Skeletal muscle tissue (tissue), 4 donors: Measurements from ENCODE around the gene ITGA3. TPM values are rescaled to one million over a fixed set of nuclear protein-coding genes. Genes with fewer than 3 reads are reported as not detected.
"Not testable (repeated sequence)": the region's sequence is repeated elsewhere in the genome, so short reads cannot be mapped to it uniquely, and the experiment has no call there.

Source experiments
- H3K27ac ChIP-seq: one replicate; pipeline ENCODE4 v1.7.0; 2013; ENCODE audit warnings: mild to moderate bottlenecking, low read depth, low read length, inconsistent platforms
- H3K27me3 ChIP-seq, 3 donors: one replicate each; pipeline ENCODE4 v1.7.0; 2013; ENCODE audit warnings: low read length in 3 of 3; ENCODE audit not compliant: control insufficient read depth in 3 of 3, insufficient read depth in 3 of 3
- H3K36me3 ChIP-seq, 3 donors: one replicate each; pipeline ENCODE4 v1.7.0; 2013; ENCODE audit warnings: low read length in 3 of 3; ENCODE audit not compliant: control insufficient read depth in 3 of 3, insufficient read depth in 3 of 3
- H3K4me1 ChIP-seq, 3 donors: one replicate each; pipeline ENCODE4 v1.7.0; 2013; ENCODE audit warnings: low read length in 3 of 3, mild to moderate bottlenecking in 3 of 3; ENCODE audit not compliant: control insufficient read depth in 3 of 3, insufficient read depth in 3 of 3
- H3K4me3 ChIP-seq, 3 donors: one replicate each; pipeline ENCODE4 v1.7.0; 2013; ENCODE audit warnings: low read length in 3 of 3
- H3K9ac ChIP-seq, 3 donors: one replicate each; pipeline ENCODE4 v1.7.0; 2013; ENCODE audit warnings: low read length in 3 of 3, mild to moderate bottlenecking in 3 of 3, moderate library complexity in 2 of 3, low read depth in 1 of 3
- H3K9me3 ChIP-seq, 3 donors: one replicate each; pipeline ENCODE4 v1.7.0; 2013; ENCODE audit warnings: low read length in 3 of 3; ENCODE audit not compliant: control insufficient read depth in 3 of 3
- total RNA-seq: library from RNA; depleted of rRNA; stranded (reverse); fragments of >200 nt; gene quantifications from one replicate; pipeline ENCODE4 v1.2.3, GENCODE V29; 2014
- donor health status: Osteomylitis.

Gene ITGA3
- total RNA-seq, 1 donor from 2014 or later: 27.7 TPM

DNA sequence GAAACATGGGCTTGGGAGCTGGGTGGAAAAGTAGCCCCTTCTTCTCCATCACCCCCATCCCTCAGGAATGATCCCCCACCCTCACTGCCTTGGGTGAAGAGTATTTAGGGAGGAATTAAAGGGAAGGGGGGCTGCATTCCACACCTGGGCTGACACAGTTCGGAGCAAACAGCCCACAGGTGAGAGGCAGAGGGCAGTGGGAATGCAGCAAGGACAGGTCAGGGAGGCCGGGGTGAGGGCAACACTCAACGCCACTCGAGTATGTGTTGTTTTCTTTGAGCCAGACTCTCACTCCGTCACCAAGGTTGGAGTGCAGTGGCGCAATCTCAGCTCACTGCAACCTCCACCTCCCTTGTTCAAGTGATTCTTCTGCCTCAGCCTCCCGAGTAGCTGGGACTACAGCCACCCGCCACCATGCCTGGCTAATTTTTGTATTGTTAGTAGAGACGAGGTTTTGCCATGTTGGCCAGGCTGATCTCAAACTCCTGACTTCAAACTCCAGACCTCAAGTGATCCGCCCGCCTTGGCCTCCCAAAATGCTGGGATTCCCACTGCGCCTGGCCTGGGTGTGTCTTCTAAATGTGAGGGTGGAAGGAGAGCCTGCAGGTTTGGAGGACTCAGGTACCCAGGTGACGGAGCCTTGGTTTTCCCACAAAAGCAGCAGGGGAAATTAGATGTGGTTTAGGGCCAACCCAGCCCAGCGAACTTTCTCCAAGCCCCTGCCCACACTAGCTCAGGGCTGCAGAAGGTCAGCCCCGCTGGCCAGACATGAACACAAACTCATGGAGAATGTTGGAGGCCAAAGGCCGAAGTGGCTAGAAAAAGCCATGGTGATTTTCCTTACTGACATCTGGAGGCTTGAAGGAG, 21.2 kb upstream of the ITGA3 start:
- Histone ChIP-seq H3K9me3 (no peaks in the 10 kb centered on the region), H3K27me3 (no peaks in the 10 kb centered on the region), H3K27ac (no peak overlapping the region), H3K9ac (no peak overlapping the region), H3K4me1 (peaks cover 0 to 3% (median 0%) of the 10 kb centered on the region in 3 donors), H3K36me3 (no peaks in the 10 kb centered on the region), H3K4me3 (no peak overlapping the region)

GRCh38 chr17:50035421-50035879, 20.5 kb upstream of the ITGA3 start:
- no peaks in the 10 kb centered on the region for H3K36me3 ChIP-seq
- H3K9me3 ChIP-seq: no peaks in the 10 kb centered on the region
- no peak overlapping the region for H3K27ac ChIP-seq
- no peak overlapping the region for H3K4me3 ChIP-seq
- peaks cover 0 to 3% (median 0%) of the 10 kb centered on the region in 3 donors for H3K4me1 ChIP-seq
- no peak overlapping the region for H3K9ac ChIP-seq
- no peaks in the 10 kb centered on the region for H3K27me3 ChIP-seq

DNA sequence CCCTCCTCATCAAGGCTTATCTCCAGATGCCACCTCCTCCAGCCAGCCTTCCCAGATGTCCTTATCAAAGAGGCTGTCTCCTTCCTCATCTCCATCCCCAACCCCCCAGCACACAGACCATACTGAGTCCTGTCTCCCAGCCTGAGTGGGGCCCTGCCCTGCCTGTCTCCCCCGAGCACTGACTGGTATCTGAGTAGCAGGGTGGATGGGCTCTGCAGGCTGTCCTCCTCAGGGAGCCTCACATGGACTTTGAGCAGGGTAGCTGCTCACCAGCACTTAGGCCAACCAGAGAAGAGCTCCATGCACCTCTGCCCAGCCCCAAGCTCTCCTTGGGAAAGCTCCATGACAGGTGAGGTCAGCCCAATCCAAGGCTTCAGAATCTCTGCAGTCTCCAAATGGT, 20.0 kb upstream of the ITGA3 start:
- Histone ChIP-seq H3K27me3 (no peaks in the 10 kb centered on the region), H3K4me3 (no peak overlapping the region), H3K9me3 (no peaks in the 10 kb centered on the region), H3K4me1 (peaks cover 0 to 3% (median 0%) of the 10 kb centered on the region in 3 donors), H3K36me3 (no peaks in the 10 kb centered on the region), H3K9ac (no peak overlapping the region), H3K27ac (no peak overlapping the region)

DNA sequence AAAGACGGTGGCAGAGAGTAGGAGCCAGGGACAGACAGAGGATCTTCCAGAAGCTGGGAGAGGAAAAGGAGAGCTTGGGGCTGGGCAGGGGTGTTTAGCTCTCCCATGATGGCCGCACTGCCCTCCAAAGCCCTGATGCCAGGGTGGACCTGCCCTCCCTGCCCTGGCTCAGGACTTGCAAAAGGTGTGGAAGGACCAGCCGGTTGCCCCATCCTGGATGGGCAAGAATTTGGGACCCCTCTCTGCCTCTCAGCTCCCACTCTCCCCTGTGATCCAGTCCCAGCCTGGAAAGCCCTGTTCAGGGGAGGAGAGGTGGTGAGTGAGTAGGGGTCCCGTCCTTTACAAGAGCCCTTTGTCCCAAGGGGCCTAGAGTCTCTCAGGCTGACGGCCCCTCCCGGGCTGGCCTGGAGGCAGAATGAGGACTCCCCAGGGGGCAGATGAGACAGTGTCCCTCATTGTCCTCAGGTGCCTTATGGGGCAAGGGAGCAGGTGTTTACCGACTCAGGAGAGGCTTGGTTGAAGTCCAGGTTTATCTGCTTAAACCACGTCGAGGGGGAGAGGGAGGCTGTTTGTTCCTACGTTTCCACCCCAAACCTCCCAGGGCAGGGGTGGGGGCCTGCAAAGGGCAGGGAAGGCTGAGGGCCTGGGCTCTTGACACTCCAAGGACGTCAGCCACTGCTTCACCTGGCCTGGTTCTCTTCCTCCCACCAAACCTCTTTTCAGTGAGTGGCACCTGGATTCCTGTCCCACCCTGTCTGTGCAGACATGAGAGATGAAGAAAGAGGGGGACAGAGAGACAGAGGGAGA, 19.3 kb upstream of the ITGA3 start:
- Histone ChIP-seq H3K27ac (no peak overlapping the region), H3K4me3 (no peak overlapping the region), H3K9ac (no peak overlapping the region), H3K9me3 (no peaks in the 10 kb centered on the region), H3K27me3 (no peaks in the 10 kb centered on the region), H3K36me3 (no peaks in the 10 kb centered on the region), H3K4me1 (peaks cover 0 to 3% (median 0%) of the 10 kb centered on the region in 3 donors)

- H3K4me1 ChIP-seq: peaks cover 0 to 3% (median 0%) of the 10 kb centered on the region in 3 donors
- H3K36me3 ChIP-seq: no peaks in the 10 kb centered on the region
- H3K4me3 ChIP-seq: no peak overlapping the region
- no peak overlapping the region for H3K27ac ChIP-seq
- no peak overlapping the region for H3K9ac ChIP-seq
- H3K9me3 ChIP-seq: no peaks in the 10 kb centered on the region
- H3K27me3 ChIP-seq: no peaks in the 10 kb centered on the region
Observed at GRCh38 chr17:50037321-50038107, 18.4 kb upstream of the ITGA3 start.

GRCh38 chr17:50039058-50039457, 16.9 kb upstream of the ITGA3 start:
- Histone ChIP-seq H3K36me3 (no peaks in the 10 kb centered on the region), H3K4me1 (peaks cover 6 to 9% (median 8%) of the 10 kb centered on the region in 3 donors), H3K9me3 (no peaks in the 10 kb centered on the region), H3K27ac (no peak overlapping the region), H3K4me3 (no peak overlapping the region), H3K9ac (no peak overlapping the region), H3K27me3 (no peaks in the 10 kb centered on the region)

DNA sequence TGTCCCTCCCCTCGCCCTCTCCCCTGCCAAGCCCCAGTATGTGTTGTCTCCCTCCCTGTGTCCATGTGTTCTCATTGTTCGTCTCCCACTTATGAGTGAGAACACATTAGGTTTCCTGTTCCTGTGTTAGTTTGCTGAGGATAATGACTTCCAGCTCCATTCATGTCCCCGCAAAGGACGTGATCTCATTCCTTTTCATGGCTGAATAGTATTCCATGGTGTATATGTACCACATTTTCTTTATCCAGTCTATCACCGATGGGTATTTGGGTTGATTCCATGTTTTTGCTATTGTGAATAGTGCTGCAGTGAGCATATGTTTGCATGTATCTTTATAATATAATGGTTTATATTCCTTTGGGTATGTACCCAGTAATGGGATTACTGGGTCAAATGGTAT, 15.4 kb upstream of the ITGA3 start:
- H3K36me3 ChIP-seq, H3K27ac ChIP-seq, H3K9me3 ChIP-seq, H3K9ac ChIP-seq, H3K4me3 ChIP-seq, H3K27me3 ChIP-seq: not testable (repeated sequence)
- peaks cover 20 to 23% (median 22%) of the 10 kb centered on the region in 3 donors for H3K4me1 ChIP-seq

GRCh38 chr17:50042211-50042610, 13.7 kb upstream of the ITGA3 start:
- H3K9ac ChIP-seq: no peak overlapping the region
- no peaks in the 10 kb centered on the region for H3K36me3 ChIP-seq
- H3K4me3 ChIP-seq: no peak overlapping the region
- no peaks in the 10 kb centered on the region for H3K27me3 ChIP-seq
- no peak overlapping the region for H3K27ac ChIP-seq
- H3K4me1 ChIP-seq: peaks cover 24 to 28% (median 24%) of the 10 kb centered on the region in 3 donors
- H3K9me3 ChIP-seq: no peaks in the 10 kb centered on the region

GRCh38 chr17:50043290-50044148, 12.4 kb upstream of the ITGA3 start:
- Histone ChIP-seq H3K4me3 (no peak overlapping the region), H3K27me3 (no peaks in the 10 kb centered on the region), H3K4me1 (peaks cover 24 to 35% (median 33%) of the 10 kb centered on the region in 3 donors), H3K27ac (peak overlapping the region; percentile 3), H3K36me3 (no peaks in the 10 kb centered on the region), H3K9ac (peak overlapping the region in 1 of 3 donors; percentile 8), H3K9me3 (no peaks in the 10 kb centered on the region)
